NCI-H446 treated with DMSO at 0.1 percent for 48 hours (cell line): Measurements from ENCODE around the gene MGP.

Experiments used
- DNase-seq: peaks from one replicate; lab custom pipeline; 2025; lab: John Stamatoyannopoulos, UW

The MGP gene

DNA sequence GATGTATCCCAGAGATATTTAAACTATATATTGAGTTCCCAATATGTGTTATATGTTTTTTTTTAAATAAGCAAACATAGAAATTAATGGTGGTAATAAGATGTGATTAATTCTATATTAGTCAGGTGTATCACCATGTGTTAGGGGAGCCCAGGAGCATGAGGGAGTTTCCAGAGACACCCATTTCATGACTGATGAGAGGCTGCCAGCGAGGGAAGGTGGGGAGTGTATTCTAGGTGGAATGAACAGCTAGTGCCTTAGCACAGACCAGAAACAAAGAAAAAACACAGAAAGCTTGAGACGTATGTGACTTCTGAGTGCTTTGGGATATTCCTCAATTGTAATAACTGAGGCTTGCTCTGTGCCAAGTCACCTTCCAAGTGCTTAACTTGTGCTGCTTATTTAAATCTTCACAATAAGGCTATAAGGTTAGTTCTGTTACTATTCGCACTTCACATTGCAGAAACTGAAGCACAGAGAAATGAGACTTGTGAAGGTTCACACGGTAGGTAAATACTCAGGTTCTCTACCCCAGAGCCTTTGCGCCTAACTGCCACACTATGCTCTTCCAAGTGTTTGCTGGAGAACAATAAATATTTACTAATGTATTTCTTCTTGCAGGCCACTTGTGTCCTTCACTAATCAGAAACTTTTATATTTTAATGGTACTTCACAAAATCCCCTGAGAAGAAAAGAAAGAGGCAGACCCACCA lies 17.9 kb upstream of the MGP start:
- no peak for DNase-seq

DNA sequence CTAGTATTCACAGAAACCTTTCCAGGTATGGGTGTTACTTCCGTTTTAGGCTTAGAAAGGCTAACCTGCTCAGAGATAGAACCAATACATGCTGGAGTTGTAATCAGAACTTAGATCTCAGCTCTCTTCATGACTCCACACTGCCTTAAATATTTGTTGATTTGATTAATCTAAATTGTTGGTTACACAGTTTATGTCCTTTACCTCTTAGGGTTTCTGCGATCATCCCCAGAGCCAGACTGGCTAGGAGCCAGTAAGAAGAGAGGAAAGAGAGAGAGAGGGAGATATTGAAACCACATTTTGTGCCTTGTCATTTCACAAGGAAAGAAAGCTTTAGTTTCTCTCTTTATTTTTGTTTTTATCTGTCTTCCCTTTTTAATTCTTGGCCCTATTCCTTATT lies 16.8 kb upstream of the MGP start:
- no peak for DNase-seq

DNA sequence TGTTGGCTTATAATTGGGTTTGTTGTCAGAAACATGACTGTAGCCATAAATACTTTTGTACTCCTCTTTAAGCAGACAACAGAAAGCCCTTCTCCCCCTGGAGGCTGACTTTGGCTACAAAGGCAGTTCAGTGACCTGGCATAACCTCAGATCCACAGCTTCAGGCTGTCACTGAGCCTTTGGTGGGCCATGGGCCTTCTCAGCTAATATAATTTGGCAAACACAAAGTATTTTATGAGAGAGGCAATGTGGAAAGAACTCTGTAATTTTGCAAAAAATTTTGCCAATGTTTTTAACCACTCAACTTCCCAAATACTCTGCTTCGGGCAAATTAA lies 15.5 kb upstream of the MGP start:
- DNase-seq = no peak

DNA sequence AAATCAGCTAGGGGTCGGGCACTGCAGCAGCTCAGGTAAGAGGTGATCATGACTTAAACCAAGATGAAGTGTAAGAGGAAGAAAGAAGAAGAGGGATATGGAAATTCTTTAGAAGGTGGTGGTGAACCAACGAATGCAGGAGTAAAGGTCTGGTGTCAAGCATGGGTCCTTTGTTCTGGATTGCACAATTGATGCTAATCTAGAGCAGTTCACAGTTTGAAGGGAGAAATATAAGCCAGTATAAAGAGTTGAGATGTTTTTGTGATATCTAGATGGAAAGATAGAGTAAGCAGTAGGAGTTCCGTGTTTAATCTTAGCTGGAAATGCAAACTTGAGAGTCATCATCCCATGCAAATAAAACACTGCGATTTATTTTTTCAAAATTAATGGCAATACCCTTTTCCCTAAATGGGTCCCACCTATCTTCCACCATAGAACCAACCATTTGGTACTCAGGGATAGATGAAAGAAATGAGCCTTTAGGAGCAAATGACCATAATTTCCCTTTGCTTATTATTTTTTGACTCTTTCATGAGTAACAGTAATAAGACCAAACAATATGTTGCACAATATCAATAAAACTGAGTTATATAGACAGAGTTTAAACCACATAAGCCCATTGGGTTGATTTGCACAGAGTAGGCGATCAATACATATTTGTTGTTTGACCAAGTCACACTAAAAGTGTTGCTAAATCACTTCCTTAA lies 15.0 kb upstream of the MGP start:
- DNase-seq = no peak

DNA sequence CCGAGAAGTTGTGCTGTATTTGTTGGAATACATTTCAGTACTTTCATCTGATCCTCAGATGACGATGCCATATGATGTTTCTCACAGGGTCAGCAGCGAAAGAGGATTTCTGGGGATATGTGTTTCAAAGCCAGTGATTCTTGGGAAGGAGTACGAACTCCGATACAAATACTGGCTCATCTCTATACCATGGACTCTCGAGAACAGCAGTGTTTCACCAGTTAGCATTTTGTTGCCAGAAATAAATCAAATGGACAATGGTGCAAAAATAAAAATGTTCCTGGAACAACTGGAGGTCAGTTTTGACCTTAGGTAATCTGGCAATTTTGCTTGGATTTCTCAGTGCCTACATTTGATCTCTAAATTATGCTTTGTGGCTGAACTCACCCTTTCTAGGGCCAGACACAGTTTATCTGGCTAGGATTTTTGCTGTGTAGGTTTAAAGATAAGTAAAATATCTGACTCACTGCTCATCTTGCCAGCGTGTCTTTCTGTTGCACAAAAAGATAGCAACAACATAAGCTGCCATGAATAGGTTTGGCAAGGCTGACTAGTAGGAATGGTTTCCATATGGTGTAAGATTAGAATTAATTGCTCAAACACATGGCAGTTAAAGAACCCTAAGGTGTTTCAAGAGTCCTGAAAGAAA lies 11.0 kb upstream of the MGP start:
- peak; percentile 92 for DNase-seq

DNA sequence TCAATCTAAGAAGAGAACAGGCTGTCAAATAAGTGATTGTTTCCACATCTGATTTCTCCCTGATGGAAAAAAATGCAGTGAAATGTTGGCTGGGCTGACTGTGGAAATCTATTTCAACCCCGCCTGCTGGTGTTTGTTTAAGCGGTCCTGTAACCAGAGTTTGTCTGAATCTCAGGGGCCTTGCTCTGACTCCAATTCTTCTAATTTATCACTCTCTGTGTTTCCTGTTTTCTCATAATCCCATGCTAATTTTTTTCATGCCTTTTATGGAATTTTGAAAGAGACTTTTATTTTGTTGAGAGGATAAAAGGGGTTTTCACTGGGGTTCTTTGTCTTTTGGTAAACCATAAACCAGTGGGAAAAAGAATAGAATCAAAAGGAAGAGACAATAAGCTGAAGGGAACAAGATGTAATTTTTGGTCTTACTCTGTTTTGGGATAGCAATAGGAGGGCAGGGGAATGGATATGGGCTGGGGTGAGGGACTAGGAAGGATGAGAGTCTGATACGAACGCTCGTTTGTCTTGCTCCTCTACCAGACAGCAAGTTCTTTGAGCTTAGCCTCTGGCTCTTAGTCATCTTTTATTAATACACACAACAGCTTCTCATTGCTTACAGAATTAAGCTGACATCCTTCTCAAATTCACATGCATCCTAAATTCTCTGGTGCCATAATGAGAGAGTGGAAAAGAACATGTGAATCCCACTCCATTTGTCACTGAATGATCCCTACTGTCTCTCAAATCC lies 8.0 kb upstream of the MGP start:
- no peak for DNase-seq

DNA sequence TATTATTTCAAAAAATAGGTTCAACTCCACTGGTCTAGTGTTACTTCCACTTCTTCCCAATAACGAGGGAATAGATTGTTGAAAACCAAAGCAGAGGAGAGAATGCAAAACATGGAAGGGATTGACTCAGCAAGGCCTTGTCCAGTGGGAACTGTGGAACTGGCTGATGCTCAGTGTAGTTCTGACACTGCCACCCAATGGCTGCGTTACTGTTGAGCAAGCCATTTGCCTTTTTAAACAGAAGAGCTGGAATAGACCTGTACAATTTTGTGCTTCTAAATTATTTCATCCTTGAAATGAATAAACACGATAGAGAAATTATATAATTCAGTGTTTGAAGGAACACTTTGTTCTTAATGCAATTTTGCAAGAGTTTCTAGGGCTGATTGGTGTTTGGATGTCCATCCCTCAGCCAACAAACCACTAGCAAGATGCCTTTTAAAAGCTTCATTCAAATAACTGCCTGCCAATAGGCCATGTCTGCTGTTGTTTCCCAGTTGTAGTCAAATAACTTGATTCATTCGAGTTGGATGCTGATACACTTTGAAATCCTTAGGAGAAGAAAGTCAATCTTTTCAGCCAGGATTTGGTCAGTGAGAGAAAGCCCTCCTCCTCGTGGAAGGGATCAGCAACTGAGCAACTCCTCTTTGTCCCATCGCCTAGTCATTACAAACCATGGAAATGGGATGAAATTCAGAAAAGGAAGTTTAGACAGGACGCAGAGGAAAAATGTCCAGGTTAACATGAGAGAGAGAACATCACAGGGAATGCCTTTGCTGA lies 7.3 kb upstream of the MGP start:
- DNase-seq = no peak

DNA sequence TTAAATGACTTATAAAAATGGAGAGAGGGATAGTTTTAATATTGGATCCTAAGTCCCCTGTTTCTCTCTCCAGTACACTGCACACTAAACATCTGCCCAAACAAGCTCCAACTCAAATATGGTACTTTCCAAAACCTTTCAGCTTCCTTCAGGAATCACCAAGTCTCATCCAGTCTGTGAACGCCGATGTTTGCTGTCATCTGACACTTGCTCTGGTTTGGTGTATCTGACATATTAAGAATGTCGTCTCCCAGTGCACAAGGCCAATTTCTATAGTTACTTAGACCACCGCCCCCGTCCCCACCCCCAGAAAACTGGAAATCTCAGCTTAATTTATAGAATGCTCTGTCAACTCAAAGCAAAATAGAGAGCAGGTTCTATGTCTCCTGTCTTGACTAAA lies 5.0 kb upstream of the MGP start:
- no peak for DNase-seq

DNA sequence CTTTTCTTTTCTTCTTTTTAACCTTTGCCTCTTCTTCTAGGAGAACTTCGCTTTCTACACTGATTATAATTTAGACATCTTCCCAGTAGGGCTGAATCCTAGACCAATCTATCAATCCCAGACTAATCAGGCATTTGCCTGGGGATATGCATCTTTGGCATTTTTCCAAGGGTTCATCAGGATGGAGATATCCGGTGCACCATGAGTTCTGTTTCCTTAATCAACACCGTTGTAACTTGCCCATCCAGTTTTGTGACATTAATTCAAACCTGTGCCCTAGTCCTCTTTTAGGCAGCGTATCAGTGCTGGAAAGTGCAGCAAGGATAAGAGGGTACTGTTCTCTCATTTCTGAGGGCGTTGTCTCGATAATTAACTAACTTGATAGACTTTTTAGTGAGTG lies 617 bp upstream of the MGP start:
- peak; percentile 53 for DNase-seq

DNA sequence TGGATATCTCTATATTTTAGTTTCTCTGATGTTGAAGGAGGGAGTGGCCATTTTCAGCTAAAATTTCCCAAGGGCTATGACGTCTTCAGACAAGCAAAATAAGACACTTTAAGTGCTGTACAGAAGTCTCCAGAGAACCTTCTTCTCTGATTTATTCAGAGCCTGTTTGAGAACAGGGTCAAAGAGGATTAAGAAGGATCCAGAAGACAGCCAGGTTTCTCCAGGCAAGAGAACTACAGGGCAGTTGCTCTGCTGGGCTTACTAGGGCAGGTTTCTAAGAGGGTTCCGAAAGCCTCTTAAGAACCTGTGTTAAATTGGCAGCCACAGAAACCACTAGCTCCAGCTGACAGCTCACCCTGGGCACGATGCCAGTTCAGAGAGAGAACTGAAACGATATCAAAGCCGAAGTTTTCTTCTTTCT lies 1.2 kb downstream of the MGP start:
- DNase-seq = peak; percentile 88

DNA sequence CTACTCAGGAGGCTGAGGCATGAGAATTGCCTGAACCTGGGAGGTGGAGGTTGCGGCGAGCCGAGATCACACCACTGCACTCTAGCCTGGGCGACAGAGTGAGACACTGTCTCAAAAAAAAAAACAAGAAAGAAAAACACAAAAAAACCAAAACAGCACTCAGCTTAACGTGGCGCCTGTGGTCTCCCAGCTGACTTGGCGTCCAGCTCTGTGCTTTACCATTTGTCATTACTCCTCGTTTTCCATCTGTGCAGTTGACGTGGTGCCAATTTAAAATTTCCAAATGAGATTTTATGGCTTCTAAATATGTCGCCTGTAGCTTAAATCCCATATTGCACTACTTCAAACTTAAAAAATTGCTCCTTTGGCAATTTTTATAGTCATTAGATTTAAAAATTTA lies 2.0 kb downstream of the MGP start:
- DNase-seq = peak; percentile 90

DNA sequence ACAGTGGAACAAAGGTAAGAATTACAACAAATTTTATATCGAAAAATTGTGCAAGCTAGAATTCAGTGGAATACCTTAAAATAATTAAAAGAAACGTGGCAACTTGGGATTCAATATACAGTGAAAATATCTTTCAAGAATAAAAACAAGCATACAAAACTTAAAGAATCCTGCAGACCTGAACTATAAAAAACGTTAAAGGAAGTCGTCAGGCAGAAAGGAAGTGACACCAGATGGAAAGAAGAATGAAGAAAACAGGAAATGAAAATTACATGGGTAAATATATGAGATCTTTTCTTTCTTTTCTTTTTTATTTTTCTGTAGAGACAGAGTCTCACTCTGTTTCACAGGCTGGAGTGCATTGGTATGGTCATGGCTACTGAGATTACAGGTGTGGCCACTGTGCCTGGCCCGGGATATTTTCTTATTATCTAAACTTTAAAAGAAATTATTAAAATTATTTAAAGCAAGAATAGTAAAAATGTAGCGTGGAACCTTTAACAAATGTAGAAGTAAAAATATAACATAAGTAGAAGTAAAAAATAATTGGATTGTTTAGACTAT lies 4.7 kb downstream of the MGP start:
- DNase-seq = no peak

DNA sequence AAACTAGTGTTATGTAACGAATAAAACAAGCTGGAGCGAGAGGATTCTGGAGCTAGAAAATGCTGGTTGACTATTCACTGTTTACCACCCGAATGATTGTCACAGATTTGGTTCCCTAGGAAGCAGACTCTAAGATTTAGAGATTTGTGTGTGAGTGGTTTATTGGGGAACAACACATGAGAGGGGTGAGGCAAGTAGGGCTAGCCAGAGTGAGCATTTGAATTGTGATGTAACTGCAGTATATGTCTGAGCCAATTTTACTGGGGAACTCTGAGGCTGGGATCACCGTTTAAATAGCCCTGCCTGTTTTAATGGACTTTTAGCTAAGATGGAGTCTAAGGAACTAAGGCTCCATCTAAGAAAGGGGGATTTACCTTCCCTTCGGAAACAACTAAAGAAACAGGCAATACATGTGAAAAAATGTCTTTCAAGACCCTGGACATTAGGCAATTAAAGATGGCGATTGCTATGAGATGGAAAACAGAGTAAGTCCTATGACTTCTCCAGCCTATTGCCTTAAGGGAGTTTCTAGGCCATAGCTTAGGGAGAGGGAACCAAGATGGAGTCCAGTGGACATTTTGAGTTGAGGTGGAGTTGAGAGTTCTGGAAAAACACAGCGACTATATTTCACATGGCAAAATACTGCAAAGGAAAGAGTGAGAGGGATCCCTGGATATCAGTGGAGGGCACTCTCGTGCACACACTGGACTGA lies 6.3 kb downstream of the MGP start:
- DNase-seq = no peak

DNA sequence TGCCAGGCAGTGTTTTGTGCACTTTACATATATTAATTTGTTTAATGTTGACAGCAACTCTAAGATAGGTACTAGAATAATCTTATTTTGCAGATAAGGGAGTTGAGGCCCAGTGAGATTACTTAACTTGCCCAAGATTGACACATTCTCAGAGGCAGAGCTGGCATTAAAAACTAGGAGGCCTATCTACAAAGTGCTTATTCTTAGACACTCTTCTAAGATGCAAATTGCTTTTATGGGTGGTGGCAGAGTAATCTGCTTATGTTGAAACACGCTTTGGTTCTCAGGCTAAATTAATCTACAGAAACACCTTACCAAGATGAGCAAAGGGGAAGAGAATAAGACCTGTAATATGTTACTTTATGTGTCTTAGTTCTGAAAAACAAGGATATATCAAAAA lies 7.2 kb downstream of the MGP start:
- no peak for DNase-seq

DNA sequence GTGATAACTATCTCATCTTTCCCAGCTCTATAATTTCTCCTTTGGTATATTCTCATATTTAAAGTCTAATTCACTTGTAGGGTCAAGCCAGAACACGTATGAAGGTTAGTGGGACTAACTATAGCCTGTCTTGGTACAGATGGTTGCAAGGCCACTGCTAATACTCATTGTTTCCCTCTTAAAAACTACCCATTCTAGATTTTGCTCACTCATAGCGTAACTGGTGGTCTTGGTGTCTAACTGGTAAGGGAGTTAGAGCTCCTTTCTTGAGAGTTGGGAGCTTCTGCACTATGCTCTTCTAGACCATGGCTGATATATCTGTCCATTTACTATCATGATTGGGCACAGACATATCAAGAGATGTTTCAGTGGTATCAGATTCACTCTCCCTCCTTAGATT lies 8.8 kb downstream of the MGP start:
- no peak for DNase-seq

DNA sequence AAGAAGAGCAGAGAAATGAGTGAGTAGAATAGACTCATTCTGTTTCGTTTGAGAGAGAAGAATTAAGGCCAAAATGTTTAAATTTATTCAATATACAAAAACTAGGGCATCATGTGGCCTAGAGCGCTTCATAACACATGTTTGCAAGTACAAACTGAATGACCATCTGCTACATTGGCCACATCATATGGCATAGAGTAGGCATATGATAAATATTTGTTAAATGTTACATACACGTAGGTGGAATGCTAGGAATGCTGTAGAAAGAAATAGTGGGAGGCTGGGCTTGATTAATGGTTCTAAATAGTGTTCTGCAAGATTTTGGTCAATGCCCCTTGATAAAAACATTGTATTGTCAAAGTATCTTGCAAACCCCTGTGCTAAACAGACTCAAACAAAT lies 10.8 kb downstream of the MGP start:
- peak; percentile 49 for DNase-seq

DNA sequence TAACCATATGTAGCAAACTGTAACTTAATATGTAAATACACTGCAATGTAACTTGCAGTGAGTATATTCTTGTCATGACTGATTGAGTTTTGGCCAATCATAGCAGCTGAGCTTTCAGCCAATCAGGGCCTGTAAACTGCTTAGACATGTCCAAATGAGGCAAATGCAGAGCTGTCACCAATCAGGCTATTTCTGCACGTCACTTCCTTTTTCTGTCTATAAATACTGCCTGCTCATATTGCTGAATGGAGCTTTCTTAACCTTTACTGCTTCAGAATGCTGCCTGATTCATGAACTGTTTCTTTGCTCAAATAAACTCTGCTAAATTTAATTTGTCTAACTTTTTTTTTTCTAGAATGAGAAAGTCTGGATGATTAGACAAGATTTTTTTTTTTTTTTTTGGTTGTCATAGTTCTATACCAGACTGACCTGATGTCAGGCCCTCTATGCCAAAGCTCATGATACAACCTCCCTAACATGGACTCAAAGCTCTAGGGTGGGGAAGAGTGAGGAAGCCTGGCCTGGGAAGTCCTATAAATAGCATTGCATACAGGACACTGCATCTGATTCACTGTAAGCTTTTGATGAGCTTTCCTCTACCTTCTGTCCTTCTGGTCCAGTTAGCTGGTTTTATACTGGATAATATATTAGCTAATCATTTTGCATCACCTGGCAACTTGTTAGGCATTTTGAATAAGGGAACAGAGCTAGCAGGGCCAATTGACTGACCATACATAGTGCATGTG lies 12.0 kb downstream of the MGP start:
- DNase-seq = no peak

DNA sequence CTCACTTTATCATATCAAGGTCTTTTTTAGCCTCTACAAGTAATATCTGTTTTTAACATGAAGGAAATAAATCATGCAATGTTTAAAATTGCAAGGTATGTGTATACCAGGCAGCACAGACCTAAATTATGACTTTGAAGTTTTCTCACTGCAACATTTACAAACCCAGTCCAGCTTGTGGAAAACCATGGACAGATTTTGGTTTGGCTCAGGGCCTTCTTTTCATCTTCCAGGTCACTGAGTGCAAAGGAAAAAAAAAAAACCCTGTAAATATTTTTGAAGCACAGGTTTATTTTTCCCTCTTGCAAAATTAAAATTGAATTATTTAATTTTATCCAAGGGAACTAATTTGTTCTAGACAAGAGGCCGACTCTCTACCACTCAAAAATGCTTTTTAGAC lies 13.8 kb downstream of the MGP start:
- DNase-seq = no peak

DNA sequence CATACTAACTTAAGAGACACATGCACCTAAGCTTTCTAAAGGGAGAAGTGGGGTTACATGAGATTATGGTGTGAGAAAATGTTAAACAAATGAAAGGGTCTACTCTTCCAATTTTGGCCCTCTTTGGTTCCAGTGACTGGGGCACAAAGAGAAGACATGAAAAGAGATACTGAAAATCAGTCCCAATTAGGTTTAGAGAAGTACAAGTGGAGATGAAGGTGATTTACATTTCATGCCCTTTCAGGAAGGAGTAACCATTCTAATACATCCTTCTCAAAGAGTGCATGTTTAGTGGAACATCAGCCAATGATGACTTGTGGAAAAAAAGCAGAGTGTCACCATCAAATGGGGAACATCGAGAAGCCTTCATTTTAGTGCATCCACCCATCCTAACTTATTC lies 14.4 kb downstream of the MGP start:
- no peak for DNase-seq

DNA sequence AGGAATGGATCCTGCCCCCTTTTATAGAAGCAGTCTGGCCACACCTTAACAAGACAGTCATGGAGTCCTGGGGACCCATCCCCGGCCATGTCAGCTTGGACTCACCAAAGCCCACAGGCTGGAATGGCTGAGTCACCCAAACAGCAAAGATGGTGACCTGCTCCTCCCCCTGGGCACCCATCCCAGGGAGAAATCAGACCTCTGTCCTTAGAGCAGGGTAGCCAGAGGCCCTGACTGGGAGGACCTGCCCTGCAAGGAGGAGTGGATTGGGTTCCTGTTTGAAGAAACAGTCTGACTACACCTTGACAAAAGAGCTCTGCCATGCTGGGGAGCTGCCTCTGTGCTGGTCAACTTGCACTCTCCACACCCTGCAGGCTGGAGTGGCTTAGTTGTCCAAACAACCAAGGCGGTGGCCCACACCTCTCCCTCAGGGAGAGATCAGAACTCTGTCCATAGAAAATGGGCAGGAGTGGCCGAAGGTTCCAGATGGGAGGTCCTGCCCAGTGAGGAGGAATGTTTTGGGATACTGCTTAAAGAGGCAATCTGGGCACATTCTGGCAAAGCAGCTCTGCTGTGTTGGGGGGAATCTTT lies 16.6 kb downstream of the MGP start:
- no peak for DNase-seq
